MCF 10A (cell line): Measurements from ENCODE around the gene NECTIN2. TPM values are rescaled to one million over a fixed set of nuclear protein-coding genes. Genes with fewer than 3 reads are reported as not detected.

ENCODE experiments used
- BruUV-seq: library from RNA; stranded (reverse); fragments of 400-500 nt; replicated peaks from 2 replicates; lab custom pipeline; 2021; lab: Mats Ljungman, UMichigan
- CTCF ChIA-PET: fragments of 300-600 bp; sonication (Branson Sonifier 250); formaldehyde crosslinking; extraction: SDS; loops from one replicate; lab custom pipeline; 2021; ENCODE audit warnings: antibody characterized with exemption, inconsistent platforms; lab: Yijun Ruan, JAX
- POLR2A ChIA-PET: fragments of 300-600, 350-650 bp; sonication (Branson Sonifier 250); formaldehyde crosslinking; extraction: SDS; loops from one replicate; lab custom pipeline; 2020; ENCODE audit warnings: antibody characterized with exemption, inconsistent platforms; lab: Yijun Ruan, JAX
- DNase-seq: peaks from one replicate; pipeline ENCODE4 v3.0.0-alpha.2; 2018; ENCODE audit not compliant: unreplicated experiment
- H3K27ac Mint-ChIP-seq: one replicate; pipeline ENCODE4 v1.8.0; 2022; ENCODE audit warnings: mild to moderate bottlenecking, low read depth, mixed read lengths; ENCODE audit not compliant: unreplicated experiment
- H3K27me3 Mint-ChIP-seq: one replicate; pipeline ENCODE4 v1.8.0; 2022; ENCODE audit warnings: mixed read lengths; ENCODE audit not compliant: insufficient read depth, unreplicated experiment
- H3K36me3 Mint-ChIP-seq: one replicate; pipeline ENCODE4 v1.8.0; 2022; ENCODE audit warnings: mild to moderate bottlenecking, moderate library complexity, mixed read lengths; ENCODE audit not compliant: insufficient read depth, unreplicated experiment
- H3K4me1 Mint-ChIP-seq: one replicate; pipeline ENCODE4 v1.8.0; 2022; ENCODE audit warnings: mixed read lengths; ENCODE audit not compliant: insufficient read depth, unreplicated experiment
- H3K4me3 Mint-ChIP-seq: one replicate; pipeline ENCODE4 v1.8.0; 2022; ENCODE audit warnings: mild to moderate bottlenecking, moderate library complexity, mixed read lengths; ENCODE audit not compliant: unreplicated experiment
- H3K9me3 Mint-ChIP-seq: one replicate; pipeline ENCODE4 v1.8.0; 2022; ENCODE audit warnings: mixed read lengths; ENCODE audit not compliant: unreplicated experiment
- intact Hi-C: fragments of 100-400 bp; cut with micrococcal nuclease; formaldehyde crosslinking; loops from 2 replicates; pipeline ENCODE4 v1.14.1; 2022
- total RNA-seq: library from RNA; stranded (reverse); gene quantifications from 2 replicates; pipeline ENCODE4 v1.2.3, GENCODE V29; 2022
- TF ChIP-seq, protein P1 (sequence below): fragments of 200-600 bp; IDR thresholded peaks from one replicate; pipeline ENCODE4 v1.8.0; 2022; ENCODE audit warnings: antibody characterized with exemption, mild to moderate bottlenecking; ENCODE audit not compliant: unreplicated experiment

NECTIN2 gene
- total RNA-seq, 1 experiment from 2014 or later = 46.5 TPM

DNA sequence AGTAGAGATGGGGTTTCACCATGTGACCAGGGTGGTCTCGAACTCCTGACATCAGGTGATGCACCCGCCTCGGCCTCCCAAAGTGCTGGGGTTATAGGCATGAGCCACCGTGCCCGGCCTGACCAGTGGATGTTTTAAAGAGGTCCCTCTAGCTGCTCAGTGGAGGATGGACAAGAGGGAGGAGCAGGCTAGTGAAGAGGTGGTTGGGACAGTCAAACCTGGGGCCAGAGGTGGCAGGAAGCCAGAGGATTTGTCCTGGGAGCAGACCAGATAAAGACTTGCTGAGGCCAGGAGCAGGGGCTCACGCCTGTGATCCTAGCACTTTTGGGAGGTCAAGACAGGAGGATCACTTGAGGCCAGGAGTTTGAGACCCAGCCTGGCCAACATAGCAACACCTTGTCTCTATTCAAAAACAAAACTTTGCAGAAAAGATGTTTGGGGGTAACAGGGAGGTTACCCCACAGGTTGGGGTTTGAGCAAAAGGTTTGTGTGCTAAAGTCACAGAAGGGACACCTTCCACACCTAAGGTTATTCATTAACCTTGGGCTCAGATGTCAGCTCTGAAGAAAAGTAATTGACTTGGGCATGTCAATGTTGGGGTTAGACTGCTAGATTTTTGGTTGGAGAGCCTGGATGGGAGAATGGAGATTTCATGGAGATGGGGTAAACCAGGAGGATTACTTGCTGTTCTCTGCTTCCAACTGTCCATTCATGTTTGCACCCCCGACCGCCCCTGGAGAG lies 28.2 kb upstream of the NECTIN2 start:
- Mint-ChIP-seq H3K36me3 (peaks cover 4% of the 10 kb centered on the region), H3K4me1 (peaks cover 5% of the 10 kb centered on the region), H3K27ac (no peak overlapping the region), H3K4me3 (no peak overlapping the region), H3K27me3 (peaks cover 14% of the 10 kb centered on the region), H3K9me3 (no peaks in the 10 kb centered on the region)
- ChIA-PET CTCF (no interaction called here), POLR2A (interaction anchor here (0.7 kb wide), 1 partner anchor 75 kb away, joined by 3 read pairs; no protein-coding TSS in a partner anchor)
- intact Hi-C loops = no loop called here
- DNase-seq = no peak
- TF ChIP-seq, protein P1, sequence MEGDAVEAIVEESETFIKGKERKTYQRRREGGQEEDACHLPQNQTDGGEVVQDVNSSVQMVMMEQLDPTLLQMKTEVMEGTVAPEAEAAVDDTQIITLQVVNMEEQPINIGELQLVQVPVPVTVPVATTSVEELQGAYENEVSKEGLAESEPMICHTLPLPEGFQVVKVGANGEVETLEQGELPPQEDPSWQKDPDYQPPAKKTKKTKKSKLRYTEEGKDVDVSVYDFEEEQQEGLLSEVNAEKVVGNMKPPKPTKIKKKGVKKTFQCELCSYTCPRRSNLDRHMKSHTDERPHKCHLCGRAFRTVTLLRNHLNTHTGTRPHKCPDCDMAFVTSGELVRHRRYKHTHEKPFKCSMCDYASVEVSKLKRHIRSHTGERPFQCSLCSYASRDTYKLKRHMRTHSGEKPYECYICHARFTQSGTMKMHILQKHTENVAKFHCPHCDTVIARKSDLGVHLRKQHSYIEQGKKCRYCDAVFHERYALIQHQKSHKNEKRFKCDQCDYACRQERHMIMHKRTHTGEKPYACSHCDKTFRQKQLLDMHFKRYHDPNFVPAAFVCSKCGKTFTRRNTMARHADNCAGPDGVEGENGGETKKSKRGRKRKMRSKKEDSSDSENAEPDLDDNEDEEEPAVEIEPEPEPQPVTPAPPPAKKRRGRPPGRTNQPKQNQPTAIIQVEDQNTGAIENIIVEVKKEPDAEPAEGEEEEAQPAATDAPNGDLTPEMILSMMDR = no peak
- no TSS peak for BruUV-seq

DNA sequence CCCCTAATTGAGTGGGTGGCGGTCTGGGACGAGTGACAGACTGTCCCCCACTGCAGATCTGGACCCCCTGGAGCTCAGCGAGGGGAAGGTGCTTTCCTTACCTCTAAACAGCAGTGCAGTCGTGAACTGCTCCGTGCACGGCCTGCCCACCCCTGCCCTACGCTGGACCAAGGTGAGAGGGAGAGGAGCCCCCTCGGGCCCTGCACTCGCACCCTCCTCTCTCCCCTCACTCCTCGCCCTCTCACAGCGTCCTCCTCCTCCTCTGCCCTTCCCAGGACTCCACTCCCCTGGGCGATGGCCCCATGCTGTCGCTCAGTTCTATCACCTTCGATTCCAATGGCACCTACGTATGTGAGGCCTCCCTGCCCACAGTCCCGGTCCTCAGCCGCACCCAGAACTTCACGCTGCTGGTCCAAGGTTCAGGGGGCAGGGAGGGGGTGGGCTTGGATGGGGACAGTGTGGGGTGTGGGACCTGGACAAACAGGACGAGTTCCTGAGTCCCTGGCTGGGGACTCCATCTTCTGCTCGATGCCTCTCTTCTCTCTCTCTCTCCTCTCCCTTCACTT lies 27.5 kb upstream of the NECTIN2 start:
- CTCF ChIA-PET = no interaction called here
- no TSS peak for BruUV-seq
- Mint-ChIP-seq H3K27me3 (peaks cover 20% of the 10 kb centered on the region), H3K27ac (no peak overlapping the region), H3K4me3 (no peak overlapping the region), H3K4me1 (peaks cover 5% of the 10 kb centered on the region), H3K36me3 (peaks cover 4% of the 10 kb centered on the region), H3K9me3 (no peaks in the 10 kb centered on the region)
- POLR2A ChIA-PET = interaction anchor here (0.7 kb wide), 1 partner anchor 74 kb away, joined by 3 read pairs; no protein-coding TSS in a partner anchor
- DNase-seq = no peak
- TF ChIP-seq, protein P1 = no peak
- intact Hi-C loops = no loop called here

DNA sequence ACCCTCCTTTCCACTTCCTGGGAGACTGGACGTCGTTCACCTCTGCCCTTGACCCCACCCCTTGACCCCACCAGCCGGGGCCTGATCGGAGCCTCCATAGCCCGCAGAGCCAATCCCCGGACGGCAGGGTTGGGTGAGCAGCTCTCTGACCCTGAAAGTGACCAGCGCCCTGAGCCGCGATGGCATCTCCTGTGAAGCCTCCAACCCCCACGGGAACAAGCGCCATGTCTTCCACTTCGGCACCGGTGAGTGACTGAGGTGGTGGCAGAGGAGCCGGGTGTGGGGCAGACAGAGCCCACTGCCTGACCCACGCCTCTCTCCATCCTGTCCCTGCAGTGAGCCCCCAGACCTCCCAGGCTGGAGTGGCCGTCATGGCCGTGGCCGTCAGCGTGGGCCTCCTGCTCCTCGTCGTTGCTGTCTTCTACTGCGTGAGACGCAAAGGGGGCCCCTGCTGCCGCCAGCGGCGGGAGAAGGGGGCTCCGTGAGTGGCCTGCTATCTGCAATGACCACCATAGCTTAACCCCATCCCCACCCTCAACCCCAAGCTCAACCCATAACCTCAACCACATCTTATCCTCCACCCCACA lies 26.8 kb upstream of the NECTIN2 start:
- Mint-ChIP-seq H3K4me3 (no peak overlapping the region), H3K9me3 (no peaks in the 10 kb centered on the region), H3K27ac (no peak overlapping the region), H3K4me1 (peaks cover 5% of the 10 kb centered on the region), H3K27me3 (peaks cover 20% of the 10 kb centered on the region), H3K36me3 (peaks cover 4% of the 10 kb centered on the region)
- TF ChIP-seq, protein P1 = no peak
- DNase-seq = no peak
- CTCF ChIA-PET = interaction anchor here (1.0 kb wide), 1 partner anchor 27 kb away, joined by 4 read pairs; the partner anchor contains the start of gene NECTIN2
- BruUV-seq = no TSS peak
- POLR2A ChIA-PET = no interaction called here
- intact Hi-C loops = no loop called here
